HG03442 (cell line): ENCODE results near the gene PSMA1.
"Not testable (repeated sequence)": the region's sequence is repeated elsewhere in the genome, so short reads cannot be mapped to it uniquely, and the experiment has no call there.

ENCODE experiments used
- ATAC-seq: cut with Tn5 transposase; IDR thresholded peaks from one replicate; pipeline ENCODE4 v1.9.1; 2021; ENCODE audit warnings: mild to moderate bottlenecking, moderate library complexity; ENCODE audit not compliant: unreplicated experiment

Gene PSMA1

GRCh38 chr11:14519917-14520746, at the start of gene PSMA1:
Gene PSMA1 (minus strand): TSS chr11:14520386. CDS start chr11:14520299, 87 bp downstream.
- ATAC-seq, result peak; percentile 90

GRCh38 chr11:14569516-14569915, 49.3 kb upstream of the PSMA1 start:
- not testable (repeated sequence) for ATAC-seq

GRCh38 chr11:14567064-14567651, 47.0 kb upstream of the PSMA1 start:
- ATAC-seq, result no peak

- ATAC-seq, result no peak
These were observed 46.3 kb upstream of the PSMA1 start for GRCh38 chr11:14566331-14567063.

GRCh38 chr11:14565845-14566244, 45.7 kb upstream of the PSMA1 start:
- ATAC-seq, result no peak

GRCh38 chr11:14555818-14556217, 35.6 kb upstream of the PSMA1 start:
- no peak for ATAC-seq

- no peak for ATAC-seq
These were observed 34.8 kb upstream of the PSMA1 start for GRCh38 chr11:14554959-14555358.

- ATAC-seq, result no peak
These were observed 31.9 kb upstream of the PSMA1 start for GRCh38 chr11:14552089-14552488.

- ATAC-seq, result no peak
These were observed 31.2 kb upstream of the PSMA1 start for GRCh38 chr11:14551380-14551779.

GRCh38 chr11:14549891-14550290, 29.7 kb upstream of the PSMA1 start:
- ATAC-seq, result no peak

- no peak for ATAC-seq
These were observed 27.3 kb upstream of the PSMA1 start for GRCh38 chr11:14547440-14547839.

- ATAC-seq, result no peak
These were observed 26.5 kb upstream of the PSMA1 start for GRCh38 chr11:14546672-14547071.

- peak; percentile 91 for ATAC-seq
These were observed 24.4 kb upstream of the PSMA1 start for GRCh38 chr11:14544611-14545010.

- no peak for ATAC-seq
These were observed 23.1 kb upstream of the PSMA1 start for GRCh38 chr11:14543260-14543659.

- no peak for ATAC-seq
These were observed 22.1 kb upstream of the PSMA1 start for GRCh38 chr11:14542324-14542723.

GRCh38 chr11:14541192-14541947, 21.2 kb upstream of the PSMA1 start:
- ATAC-seq, result no peak

- ATAC-seq, result no peak
These were observed 19.8 kb upstream of the PSMA1 start for GRCh38 chr11:14539982-14540421.

GRCh38 chr11:14538926-14539554, 18.9 kb upstream of the PSMA1 start:
- no peak for ATAC-seq

GRCh38 chr11:14538271-14538925, 18.2 kb upstream of the PSMA1 start:
- no peak for ATAC-seq

GRCh38 chr11:14537134-14537599, 17.0 kb upstream of the PSMA1 start:
- ATAC-seq, result no peak
